Neutrophil (primary cell): ENCODE data around the gene HNRNPC.
"Not testable (repeated sequence)": the region's sequence is repeated elsewhere in the genome, so short reads cannot be mapped to it uniquely, and the experiment has no call there.

ENCODE experiments used
- H3K27ac ChIP-seq: fragments of 200-600 bp; sonication (generic); 2 replicates; pipeline ENCODE4 v1.5.1; 2016; ENCODE audit warnings: mild to moderate bottlenecking, moderate library complexity
- H3K27me3 ChIP-seq: fragments of 200-600 bp; sonication (generic); 2 replicates; pipeline ENCODE4 v1.6.0; 2016; ENCODE audit warnings: mild to moderate bottlenecking
- H3K36me3 ChIP-seq: fragments of 200-600 bp; sonication (generic); 2 replicates; pipeline ENCODE4 v1.5.1; 2017
- H3K4me1 ChIP-seq, 2 experiments: fragments of 200-600 bp in 1 of 2; sonication (generic) in 1 of 2; 1 replicate in 1 of 2; 2 replicates in 1 of 2; pipeline versions ENCODE4 v1.5.1 to v1.6.1; 2013 to 2016; ENCODE audit warnings: low read depth in 1 of 2, low read length in 1 of 2, mild to moderate bottlenecking in 1 of 2, moderate library complexity in 1 of 2; ENCODE audit not compliant: control insufficient read depth in 1 of 2, insufficient read depth in 1 of 2
- H3K4me3 ChIP-seq, 2 experiments: fragments of 200-600 bp in 1 of 2; sonication (generic) in 1 of 2; 1 replicate in 1 of 2; 2 replicates in 1 of 2; pipeline ENCODE4 v1.5.1; 2013 to 2016; ENCODE audit warnings: low read depth in 1 of 2, low read length in 1 of 2, mild to moderate bottlenecking in 1 of 2, moderate library complexity in 1 of 2
- H3K9me3 ChIP-seq: fragments of 200-600 bp; sonication (generic); 2 replicates; pipeline ENCODE4 v1.5.1; 2016
- CTCF ChIP-seq: fragments of 200-600 bp; sonication (generic); IDR thresholded peaks from 2 replicates; pipeline ENCODE4 v1.5.1; 2016; ENCODE audit warnings: antibody characterized with exemption

The HNRNPC gene

GRCh38 chr14:21258889-21259787, 10.1 kb downstream of the HNRNPC start:
- Histone ChIP-seq H3K27me3 (no peaks in the 10 kb centered on the region), H3K9me3 (no peaks in the 10 kb centered on the region), H3K4me3 (no peak overlapping the region), H3K4me1 (peaks cover 27 to 34% of the 10 kb centered on the region in 2 experiments), H3K36me3 (peaks cover 73% of the 10 kb centered on the region), H3K27ac (no peak overlapping the region)
- TF ChIP-seq CTCF: no peak

- Histone ChIP-seq H3K36me3 (peaks cover 66% of the 10 kb centered on the region), H3K9me3 (no peaks in the 10 kb centered on the region), H3K4me1 (peaks cover 18 to 28% of the 10 kb centered on the region in 2 experiments), H3K27ac (peak overlapping the region; percentile 48), H3K27me3 (no peaks in the 10 kb centered on the region), H3K4me3 (no peak overlapping the region)
- TF ChIP-seq CTCF: no peak
Observed at GRCh38 chr14:21258005-21258888, 11.0 kb downstream of the HNRNPC start.

- peak overlapping the region; percentile 48 for H3K27ac ChIP-seq
- H3K27me3 ChIP-seq: no peaks in the 10 kb centered on the region
- TF ChIP-seq CTCF: no peak
- H3K9me3 ChIP-seq: no peaks in the 10 kb centered on the region
- peaks cover 63% of the 10 kb centered on the region for H3K36me3 ChIP-seq
- peaks cover 16 to 27% of the 10 kb centered on the region in 2 experiments for H3K4me1 ChIP-seq
- H3K4me3 ChIP-seq: no peak overlapping the region
Observed at GRCh38 chr14:21257394-21257909, 11.8 kb downstream of the HNRNPC start.

GRCh38 chr14:21256539-21257393, 12.5 kb downstream of the HNRNPC start:
- TF ChIP-seq CTCF: no peak
- Histone ChIP-seq H3K36me3 (peaks cover 62% of the 10 kb centered on the region), H3K4me3 (no peak overlapping the region), H3K27ac (peak overlapping the region; percentile 48), H3K4me1 (peaks cover 16 to 22% of the 10 kb centered on the region in 2 experiments), H3K27me3 (no peaks in the 10 kb centered on the region), H3K9me3 (no peaks in the 10 kb centered on the region)

GRCh38 chr14:21256102-21256447, 13.2 kb downstream of the HNRNPC start:
- H3K4me3 ChIP-seq, H3K27ac ChIP-seq: not testable (repeated sequence)
- H3K36me3 ChIP-seq: peaks cover 62% of the 10 kb centered on the region

More at GRCh38 chr14:21256102-21256447, 13.2 kb downstream of the HNRNPC start:
- not testable (repeated sequence) for H3K27me3 ChIP-seq, H3K9me3 ChIP-seq
- H3K4me1 ChIP-seq: peaks cover 16 to 22% of the 10 kb centered on the region in 2 experiments
